Ishikawa (cell line): ENCODE data around the gene SSTR1.

Experiments
- CEBPB ChIP-seq: IDR thresholded peaks from 2 replicates; pipeline ENCODE4 v1.6.1; 2012
- EGR1 ChIP-seq: IDR thresholded peaks from 2 replicates; pipeline ENCODE4 v1.6.1; 2012
- EP300 ChIP-seq: IDR thresholded peaks from 2 replicates; pipeline ENCODE4 v1.6.1; 2012; ENCODE audit warnings: borderline replicate concordance
- FOXM1 ChIP-seq: IDR thresholded peaks from 2 replicates; pipeline ENCODE4 v1.6.1; 2012; ENCODE audit warnings: low read depth, borderline replicate concordance
- NFIC ChIP-seq: IDR thresholded peaks from 2 replicates; pipeline ENCODE4 v1.6.1; 2012
- RAD21 ChIP-seq: IDR thresholded peaks from 2 replicates; pipeline ENCODE4 v1.6.1; 2012; ENCODE audit warnings: low read depth
- YY1 ChIP-seq: IDR thresholded peaks from 2 replicates; pipeline ENCODE4 v1.6.1; 2012; ENCODE audit warnings: low read depth
- ZBTB7A ChIP-seq: IDR thresholded peaks from 2 replicates; pipeline ENCODE4 v1.6.1; 2012; ENCODE audit warnings: low read depth
- TF ChIP-seq, protein P1 (sequence below): IDR thresholded peaks from 2 replicates; pipeline ENCODE4 v1.6.1; 2012; ENCODE audit warnings: low read depth, mild to moderate bottlenecking
- TF ChIP-seq, protein P2 (sequence below): IDR thresholded peaks from 2 replicates; pipeline ENCODE4 v1.6.1; 2012
- TF ChIP-seq, protein P3 (sequence below): IDR thresholded peaks from 2 replicates; pipeline ENCODE4 v1.6.1; 2012

DNA sequence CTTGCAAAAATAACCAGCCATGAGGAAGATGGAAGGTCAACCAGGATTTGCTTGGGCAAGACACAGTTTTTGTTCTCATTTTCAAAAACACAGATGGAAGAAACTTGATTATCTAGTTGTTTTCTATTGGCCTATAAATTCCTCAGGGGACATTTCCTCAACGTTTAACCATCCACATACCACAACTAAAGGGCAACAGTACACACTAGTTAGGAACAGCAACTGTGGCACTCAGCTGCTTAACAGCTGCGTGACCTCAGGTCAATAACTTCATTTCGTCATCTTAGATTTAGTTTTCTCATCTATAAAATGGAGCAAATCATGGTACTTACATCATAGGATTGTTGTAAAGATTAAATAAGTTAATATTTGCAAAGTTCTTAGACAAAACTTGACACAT lies 18.7 kb downstream of the SSTR1 start:
- TF ChIP-seq EGR1 (no peak), NFIC (no peak), FOXM1 (no peak), EP300 (no peak), YY1 (no peak), RAD21 (no peak), ZBTB7A (no peak), CEBPB (no peak)
- TF ChIP-seq, protein P1, sequence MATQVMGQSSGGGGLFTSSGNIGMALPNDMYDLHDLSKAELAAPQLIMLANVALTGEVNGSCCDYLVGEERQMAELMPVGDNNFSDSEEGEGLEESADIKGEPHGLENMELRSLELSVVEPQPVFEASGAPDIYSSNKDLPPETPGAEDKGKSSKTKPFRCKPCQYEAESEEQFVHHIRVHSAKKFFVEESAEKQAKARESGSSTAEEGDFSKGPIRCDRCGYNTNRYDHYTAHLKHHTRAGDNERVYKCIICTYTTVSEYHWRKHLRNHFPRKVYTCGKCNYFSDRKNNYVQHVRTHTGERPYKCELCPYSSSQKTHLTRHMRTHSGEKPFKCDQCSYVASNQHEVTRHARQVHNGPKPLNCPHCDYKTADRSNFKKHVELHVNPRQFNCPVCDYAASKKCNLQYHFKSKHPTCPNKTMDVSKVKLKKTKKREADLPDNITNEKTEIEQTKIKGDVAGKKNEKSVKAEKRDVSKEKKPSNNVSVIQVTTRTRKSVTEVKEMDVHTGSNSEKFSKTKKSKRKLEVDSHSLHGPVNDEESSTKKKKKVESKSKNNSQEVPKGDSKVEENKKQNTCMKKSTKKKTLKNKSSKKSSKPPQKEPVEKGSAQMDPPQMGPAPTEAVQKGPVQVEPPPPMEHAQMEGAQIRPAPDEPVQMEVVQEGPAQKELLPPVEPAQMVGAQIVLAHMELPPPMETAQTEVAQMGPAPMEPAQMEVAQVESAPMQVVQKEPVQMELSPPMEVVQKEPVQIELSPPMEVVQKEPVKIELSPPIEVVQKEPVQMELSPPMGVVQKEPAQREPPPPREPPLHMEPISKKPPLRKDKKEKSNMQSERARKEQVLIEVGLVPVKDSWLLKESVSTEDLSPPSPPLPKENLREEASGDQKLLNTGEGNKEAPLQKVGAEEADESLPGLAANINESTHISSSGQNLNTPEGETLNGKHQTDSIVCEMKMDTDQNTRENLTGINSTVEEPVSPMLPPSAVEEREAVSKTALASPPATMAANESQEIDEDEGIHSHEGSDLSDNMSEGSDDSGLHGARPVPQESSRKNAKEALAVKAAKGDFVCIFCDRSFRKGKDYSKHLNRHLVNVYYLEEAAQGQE: no peak
- TF ChIP-seq, protein P2, sequence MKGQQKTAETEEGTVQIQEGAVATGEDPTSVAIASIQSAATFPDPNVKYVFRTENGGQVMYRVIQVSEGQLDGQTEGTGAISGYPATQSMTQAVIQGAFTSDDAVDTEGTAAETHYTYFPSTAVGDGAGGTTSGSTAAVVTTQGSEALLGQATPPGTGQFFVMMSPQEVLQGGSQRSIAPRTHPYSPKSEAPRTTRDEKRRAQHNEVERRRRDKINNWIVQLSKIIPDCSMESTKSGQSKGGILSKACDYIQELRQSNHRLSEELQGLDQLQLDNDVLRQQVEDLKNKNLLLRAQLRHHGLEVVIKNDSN: no peak
- TF ChIP-seq, protein P3, sequence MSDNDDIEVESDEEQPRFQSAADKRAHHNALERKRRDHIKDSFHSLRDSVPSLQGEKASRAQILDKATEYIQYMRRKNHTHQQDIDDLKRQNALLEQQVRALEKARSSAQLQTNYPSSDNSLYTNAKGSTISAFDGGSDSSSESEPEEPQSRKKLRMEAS: no peak
